GM12865 (cell line): ENCODE measurements around the gene CCDC83.

Source experiments
- DNase-seq: peaks from one replicate; pipeline ENCODE4 v3.0.0; 2010; ENCODE audit warnings: low read depth
- H3K4me3 ChIP-seq: 2 replicates; pipeline ENCODE4 v1.5.1; 2011; ENCODE audit warnings: mild to moderate bottlenecking, low read depth, low read length, control low read depth
- CTCF ChIP-seq: IDR thresholded peaks from 2 replicates; pipeline ENCODE4 v1.5.1; 2011; ENCODE audit warnings: low read length, control low read depth, low read depth, inconsistent platforms; ENCODE audit not compliant: insufficient read depth; ENCODE audit errors: missing control alignments

CCDC83 gene

GRCh38 chr11:85875505-85875904 lies 20.3 kb downstream of the CCDC83 start:
- TF ChIP-seq CTCF = no peak
- H3K4me3 ChIP-seq = no peak overlapping the region
- no peak for DNase-seq

- DNase-seq = no peak
- no peak overlapping the region for H3K4me3 ChIP-seq
- no peak for TF ChIP-seq CTCF
Observed at GRCh38 chr11:85884581-85885021, 29.4 kb downstream of the CCDC83 start.

- no peak for TF ChIP-seq CTCF
- no peak for DNase-seq
- no peak overlapping the region for H3K4me3 ChIP-seq
Observed at GRCh38 chr11:85886089-85887056, 31.2 kb downstream of the CCDC83 start.

GRCh38 chr11:85889108-85889507 lies 33.9 kb downstream of the CCDC83 start:
- no peak for TF ChIP-seq CTCF
- H3K4me3 ChIP-seq = no peak overlapping the region
- no peak for DNase-seq

GRCh38 chr11:85889676-85890579 lies 34.7 kb downstream of the CCDC83 start:
- TF ChIP-seq CTCF = no peak
- H3K4me3 ChIP-seq = no peak overlapping the region
- DNase-seq = no peak

- TF ChIP-seq CTCF = no peak
- no peak overlapping the region for H3K4me3 ChIP-seq
- DNase-seq = no peak
Observed at GRCh38 chr11:85893395-85893794, 38.2 kb downstream of the CCDC83 start.
